ENCODE data around the gene DTHD1. TPM values are rescaled to one million over a fixed set of nuclear protein-coding genes. Genes with fewer than 3 reads are reported as not detected.
A peak's percentile ranks its signal among the peaks of the same experiment; 100 is the strongest.

Gene DTHD1
- total and polyA plus RNA-seq, 5 donors from 2014 or later = 0.09 to 3.3 (median 0.24) TPM; not detected in 1

- Mint-ChIP-seq H3K4me1 (peaks cover 9 to 37% (median 18%) of the 10 kb centered on the region in 4 donors), H3K36me3 (no peaks in the 10 kb centered on the region), H3K4me3 (peak overlapping the region in 1 of 4 donors; percentile 41), H3K27ac (peak overlapping the region; percentile 87 to 93 (median 89)), H3K27me3 (peaks cover 11% of the 10 kb centered on the region), H3K9me3 (no peaks in the 10 kb centered on the region)
- H3K4me3 ChIP-seq (ENCODE audit: low read depth, low read length) = peak overlapping the region; percentile 51
- H3K9me3 ChIP-seq (ENCODE audit: control insufficient read depth in 2 of 2, low read length in 2 of 2) = no peaks in the 10 kb centered on the region
- H3K36me3 ChIP-seq (ENCODE audit: control insufficient read depth, insufficient read depth, low read length) = no peaks in the 10 kb centered on the region
- peaks cover 24% of the 10 kb centered on the region for H3K4me1 ChIP-seq (ENCODE audit: control insufficient read depth, insufficient read depth, low read length, poor library complexity, severe bottlenecking)
- H3K27me3 ChIP-seq (ENCODE audit: control insufficient read depth, insufficient read depth, low read length) = no peaks in the 10 kb centered on the region
- H3K27ac ChIP-seq (ENCODE audit: insufficient read depth, low read length, poor library complexity, severe bottlenecking) = peak overlapping the region; percentile 66
- DNase-seq (no peak), ATAC-seq (ENCODE audit: low read depth in 2 of 2) (no peak)
These were observed 105.3 kb downstream of the DTHD1 start for GRCh38 chr4:36386691-36387090.

- peaks cover 9 to 36% (median 17%) of the 10 kb centered on the region in 4 donors for H3K4me1 Mint-ChIP-seq
- H3K9me3 Mint-ChIP-seq = no peaks in the 10 kb centered on the region
- ATAC-seq (ENCODE audit: low read depth in 2 of 2) (no peak), DNase-seq (no peak)
- H3K27me3 ChIP-seq (ENCODE audit: control insufficient read depth, insufficient read depth, low read length) = no peaks in the 10 kb centered on the region
- H3K36me3 ChIP-seq (ENCODE audit: control insufficient read depth, insufficient read depth, low read length) = no peaks in the 10 kb centered on the region
- peaks cover 15% of the 10 kb centered on the region for H3K27me3 Mint-ChIP-seq
- no peak overlapping the region for H3K27ac ChIP-seq (ENCODE audit: insufficient read depth, low read length, poor library complexity, severe bottlenecking)
- peaks cover 24% of the 10 kb centered on the region for H3K4me1 ChIP-seq (ENCODE audit: control insufficient read depth, insufficient read depth, low read length, poor library complexity, severe bottlenecking)
- no peak overlapping the region for H3K4me3 Mint-ChIP-seq
- H3K9me3 ChIP-seq (ENCODE audit: control insufficient read depth in 2 of 2, low read length in 2 of 2) = no peaks in the 10 kb centered on the region
- peak overlapping the region in 1 of 3 donors; percentile 42 for H3K27ac Mint-ChIP-seq
- no peak overlapping the region for H3K4me3 ChIP-seq (ENCODE audit: low read depth, low read length)
- H3K36me3 Mint-ChIP-seq = no peaks in the 10 kb centered on the region
These were observed 107.3 kb downstream of the DTHD1 start for GRCh38 chr4:36388710-36389109.

- Mint-ChIP-seq H3K27me3 (peaks cover 20% of the 10 kb centered on the region), H3K36me3 (no peaks in the 10 kb centered on the region), H3K4me1 (peaks cover 9 to 27% (median 14%) of the 10 kb centered on the region in 4 donors), H3K9me3 (no peaks in the 10 kb centered on the region), H3K4me3 (no peak overlapping the region), H3K27ac (no peak overlapping the region)
- Histone ChIP-seq H3K27ac (ENCODE audit: insufficient read depth, low read length, poor library complexity, severe bottlenecking) (no peak overlapping the region), H3K36me3 (ENCODE audit: control insufficient read depth, insufficient read depth, low read length) (no peaks in the 10 kb centered on the region), H3K4me1 (ENCODE audit: control insufficient read depth, insufficient read depth, low read length, poor library complexity, severe bottlenecking) (peaks cover 17% of the 10 kb centered on the region), H3K4me3 (ENCODE audit: low read depth, low read length) (no peak overlapping the region), H3K9me3 (ENCODE audit: control insufficient read depth in 2 of 2, low read length in 2 of 2) (no peaks in the 10 kb centered on the region), H3K27me3 (ENCODE audit: control insufficient read depth, insufficient read depth, low read length) (no peaks in the 10 kb centered on the region)
- ATAC-seq (ENCODE audit: low read depth in 2 of 2) (no peak), DNase-seq (no peak)
These were observed 110.0 kb downstream of the DTHD1 start for GRCh38 chr4:36391411-36391810.

GRCh38 chr4:36392024-36392423, 110.6 kb downstream of the DTHD1 start:
- Histone ChIP-seq H3K4me1 (ENCODE audit: control insufficient read depth, insufficient read depth, low read length, poor library complexity, severe bottlenecking) (peaks cover 12% of the 10 kb centered on the region), H3K9me3 (ENCODE audit: control insufficient read depth in 2 of 2, low read length in 2 of 2) (no peaks in the 10 kb centered on the region), H3K36me3 (ENCODE audit: control insufficient read depth, insufficient read depth, low read length) (no peaks in the 10 kb centered on the region), H3K4me3 (ENCODE audit: low read depth, low read length) (no peak overlapping the region), H3K27ac (ENCODE audit: insufficient read depth, low read length, poor library complexity, severe bottlenecking) (no peak overlapping the region), H3K27me3 (ENCODE audit: control insufficient read depth, insufficient read depth, low read length) (no peaks in the 10 kb centered on the region)
- Mint-ChIP-seq H3K9me3 (no peaks in the 10 kb centered on the region), H3K27me3 (peaks cover 17% of the 10 kb centered on the region), H3K4me1 (peaks cover 6 to 23% (median 10%) of the 10 kb centered on the region in 4 donors), H3K27ac (peak overlapping the region in 2 of 3 donors; percentile 4 to 5), H3K4me3 (no peak overlapping the region), H3K36me3 (no peaks in the 10 kb centered on the region)
- no peak for ATAC-seq (ENCODE audit: low read depth in 2 of 2)
- DNase-seq = no peak

DNA sequence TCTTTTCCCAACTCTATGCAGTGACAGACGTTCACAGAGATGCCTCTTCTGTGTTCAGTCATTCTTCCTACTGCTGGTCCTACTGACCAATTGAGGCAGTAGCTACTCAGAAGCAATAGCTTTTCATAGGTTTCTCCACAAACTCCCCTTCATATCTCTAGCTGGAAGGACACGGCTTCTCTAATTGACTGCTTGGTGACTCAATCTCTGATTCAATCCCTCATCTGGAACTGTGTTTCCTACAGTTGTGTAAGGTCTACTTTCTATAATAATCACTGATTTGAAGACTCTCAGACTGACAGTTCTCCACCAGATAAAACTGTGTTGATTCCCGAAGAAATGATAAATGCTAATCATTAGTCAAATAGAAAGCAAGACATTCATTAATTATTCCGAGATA, 111.5 kb downstream of the DTHD1 start:
- no peak for DNase-seq
- Histone ChIP-seq H3K27me3 (ENCODE audit: control insufficient read depth, insufficient read depth, low read length) (no peaks in the 10 kb centered on the region), H3K4me1 (ENCODE audit: control insufficient read depth, insufficient read depth, low read length, poor library complexity, severe bottlenecking) (peaks cover 12% of the 10 kb centered on the region), H3K4me3 (ENCODE audit: low read depth, low read length) (no peak overlapping the region), H3K27ac (ENCODE audit: insufficient read depth, low read length, poor library complexity, severe bottlenecking) (no peak overlapping the region), H3K36me3 (ENCODE audit: control insufficient read depth, insufficient read depth, low read length) (no peaks in the 10 kb centered on the region), H3K9me3 (ENCODE audit: control insufficient read depth in 2 of 2, low read length in 2 of 2) (no peaks in the 10 kb centered on the region)
- Mint-ChIP-seq H3K27ac (peak overlapping the region in 2 of 3 donors; percentile 1 to 68), H3K36me3 (no peaks in the 10 kb centered on the region), H3K4me3 (no peak overlapping the region), H3K27me3 (peaks cover 17% of the 10 kb centered on the region), H3K4me1 (peaks cover 6 to 19% (median 9%) of the 10 kb centered on the region in 4 donors), H3K9me3 (no peaks in the 10 kb centered on the region)
- ATAC-seq (ENCODE audit: low read depth in 2 of 2) = no peak

Other genes with a start within 250 kb of the DTHD1 start
- gene ARAP2, start 37.1 kb upstream of the DTHD1 start, total RNA-seq = 92.2 TPM
- 10 to 100 TPM; 10.2 to 21.2 (median 13.9) TPM for gene ARAP2, start 37.1 kb upstream of the DTHD1 start, polyA plus RNA-seq